BE2C (cell line): ENCODE data around the gene RNF2.

Source experiments
- DNase-seq: peaks from one replicate; pipeline ENCODE4 v3.0.0-alpha.2; 2020
- H3K27me3 ChIP-seq: fragments of 250-450 bp; sonication (Bioruptor Pico); 2 replicates; pipeline ENCODE4 v1.5.1; 2020; ENCODE audit warnings: mild to moderate bottlenecking
- H3K36me3 ChIP-seq: fragments of 250-450 bp; sonication (Bioruptor Pico); 2 replicates; pipeline ENCODE4 v1.5.1; 2020; ENCODE audit warnings: mild to moderate bottlenecking
- H3K4me1 ChIP-seq: fragments of 250-450 bp; sonication (Bioruptor Pico); 2 replicates; pipeline ENCODE4 v1.5.1; 2020
- H3K4me3 ChIP-seq: 2 replicates; pipeline ENCODE4 v1.5.1; 2011; ENCODE audit warnings: low read depth, low read length
- H3K9me3 ChIP-seq: fragments of 250-450 bp; sonication (Bioruptor Pico); 2 replicates; pipeline ENCODE4 v1.5.1; 2020
- CTCF ChIP-seq: IDR thresholded peaks from 2 replicates; pipeline ENCODE4 v1.5.1; 2012; ENCODE audit warnings: mild to moderate bottlenecking, low read depth, low read length

The RNF2 gene

GRCh38 chr1:185087101-185087500, 41.7 kb downstream of the RNF2 start:
- DNase-seq = no peak
- no peak overlapping the region for H3K4me3 ChIP-seq
- H3K4me1 ChIP-seq = no peaks in the 10 kb centered on the region
- no peak for TF ChIP-seq CTCF
- no peaks in the 10 kb centered on the region for H3K27me3 ChIP-seq
- no peaks in the 10 kb centered on the region for H3K9me3 ChIP-seq
- peaks cover 9% of the 10 kb centered on the region for H3K36me3 ChIP-seq

- Histone ChIP-seq H3K4me3 (no peak overlapping the region), H3K36me3 (peaks cover 10% of the 10 kb centered on the region), H3K9me3 (no peaks in the 10 kb centered on the region), H3K4me1 (no peaks in the 10 kb centered on the region), H3K27me3 (no peaks in the 10 kb centered on the region)
- no peak for TF ChIP-seq CTCF
- DNase-seq = no peak
Measured at GRCh38 chr1:185087746-185088145, 42.4 kb downstream of the RNF2 start.

GRCh38 chr1:185091480-185091879, 46.1 kb downstream of the RNF2 start:
- H3K36me3 ChIP-seq = peaks cover 15% of the 10 kb centered on the region
- no peak for DNase-seq
- no peak overlapping the region for H3K4me3 ChIP-seq
- no peaks in the 10 kb centered on the region for H3K27me3 ChIP-seq
- no peaks in the 10 kb centered on the region for H3K4me1 ChIP-seq
- no peak for TF ChIP-seq CTCF
- no peaks in the 10 kb centered on the region for H3K9me3 ChIP-seq

GRCh38 chr1:185094761-185095160, 49.4 kb downstream of the RNF2 start:
- no peaks in the 10 kb centered on the region for H3K9me3 ChIP-seq
- H3K27me3 ChIP-seq = no peaks in the 10 kb centered on the region
- DNase-seq = no peak
- TF ChIP-seq CTCF = no peak
- H3K36me3 ChIP-seq = peaks cover 14% of the 10 kb centered on the region
- no peak overlapping the region for H3K4me3 ChIP-seq
- no peaks in the 10 kb centered on the region for H3K4me1 ChIP-seq

- H3K4me1 ChIP-seq = no peaks in the 10 kb centered on the region
- no peak for DNase-seq
- H3K36me3 ChIP-seq = peaks cover 14% of the 10 kb centered on the region
- H3K27me3 ChIP-seq = no peaks in the 10 kb centered on the region
- TF ChIP-seq CTCF = no peak
- H3K4me3 ChIP-seq = no peak overlapping the region
- H3K9me3 ChIP-seq = no peaks in the 10 kb centered on the region
Measured at GRCh38 chr1:185096531-185096930, 51.2 kb downstream of the RNF2 start.

- no peak for DNase-seq
- no peaks in the 10 kb centered on the region for H3K36me3 ChIP-seq
- H3K9me3 ChIP-seq = no peaks in the 10 kb centered on the region; the same call in 1 of the 2 replicates
- no peaks in the 10 kb centered on the region for H3K27me3 ChIP-seq
- no peak overlapping the region for H3K4me3 ChIP-seq
- H3K4me1 ChIP-seq = no peaks in the 10 kb centered on the region
- no peak for TF ChIP-seq CTCF
Measured at GRCh38 chr1:185104083-185104482, 58.7 kb downstream of the RNF2 start.
